Spleen (tissue), 11 donors: ENCODE results near the gene COPG2. TPM values are rescaled to one million over a fixed set of nuclear protein-coding genes. Genes with fewer than 3 reads are reported as not detected.

Experiments
- DNase-seq: peaks from one replicate; pipeline ENCODE4 v3.0.0-alpha.2; 2020
- H3K27ac ChIP-seq, 8 donors: fragments of 200-600 bp; sonication (generic) in 7 of 8; 1 replicate in 4 of 8; 2 replicates in 4 of 8; pipeline versions ENCODE4 v1.5.0 to v1.8.0; 2016 to 2021; ENCODE audit warnings: inconsistent platforms in 4 of 8, mild to moderate bottlenecking in 4 of 8, moderate library complexity in 1 of 8
- H3K27me3 ChIP-seq, 7 donors: fragments of 200-600 bp; sonication (generic) in 6 of 7; replicated peaks in 1 of 7; 1 replicate in 4 of 7; 2 replicates in 3 of 7; pipeline versions ENCODE4 v1.5.0 to v1.8.0; 2016 to 2021; ENCODE audit warnings: inconsistent platforms in 3 of 7, mild to moderate bottlenecking in 1 of 7
- H3K36me3 ChIP-seq, 6 donors: fragments of 200-600 bp; sonication (generic) in 5 of 6; 1 replicate in 4 of 6; 2 replicates in 2 of 6; pipeline versions ENCODE4 v1.5.0 to v1.8.0; 2016 to 2021; ENCODE audit warnings: inconsistent platforms in 2 of 6
- H3K4me1 ChIP-seq, 6 donors: fragments of 200-600 bp; sonication (generic) in 5 of 6; 1 replicate in 3 of 6; 2 replicates in 3 of 6; pipeline versions ENCODE4 v1.5.0 to v1.8.0; 2016 to 2021; ENCODE audit warnings: inconsistent platforms in 3 of 6
- H3K4me3 ChIP-seq, 8 donors: fragments of 200-600 bp; sonication (generic) in 7 of 8; 1 replicate in 4 of 8; 2 replicates in 4 of 8; pipeline versions ENCODE4 v1.5.0 to v1.8.0; 2016 to 2021; ENCODE audit warnings: inconsistent platforms in 4 of 8, mild to moderate bottlenecking in 4 of 8, moderate library complexity in 2 of 8
- H3K9me3 ChIP-seq, 8 donors: fragments of 200-600 bp; sonication (generic) in 7 of 8; 1 replicate in 4 of 8; 2 replicates in 4 of 8; pipeline versions ENCODE4 v1.5.0 to v1.8.0; 2016 to 2021; ENCODE audit warnings: inconsistent platforms in 4 of 8
- CTCF ChIP-seq, 11 experiments: fragments of 200-600 bp in 7 of 11; fragments of 450-650 bp in 4 of 11; sonication (generic) in 4 of 11; IDR thresholded peaks in 8 of 11; conservative IDR thresholded peaks in 3 of 11; 1 replicate in 7 of 11; 2 replicates in 4 of 11; pipeline versions ENCODE4 v1.4.0 to v1.8.0; 2016 to 2021; ENCODE audit warnings: antibody characterized with exemption in 11 of 11, inconsistent platforms in 4 of 11, mild to moderate bottlenecking in 1 of 11
- POLR2A ChIP-seq, 3 donors: fragments of 450-650 bp; IDR thresholded peaks; one replicate each; pipeline ENCODE4 v1.5.1; 2017; ENCODE audit warnings: antibody characterized with exemption in 3 of 3, mild to moderate bottlenecking in 1 of 3
- POLR2AphosphoS5 ChIP-seq, 3 donors: sonication (generic); formaldehyde crosslinking; IDR thresholded peaks; one replicate each; pipeline ENCODE4 v1.5.1; 2017; ENCODE audit warnings: antibody characterized with exemption in 3 of 3
- WGBS, 5 donors: extraction: QIAGEN DNeasy Blood & Tissue Kit in 3 of 5; methylation state at CpG; one replicate each; pipeline versions ENCODE4 v1.1.5 to v1.1.7; 2013 to 2018; 5-methylcytosine and 5-hydroxymethylcytosine counted together
- intact Hi-C: fragments of 100-400 bp; cut with DNase I; formaldehyde crosslinking; loops from one replicate; pipeline ENCODE4 v1.15.0; 2023; ENCODE audit warnings: low total_unique reads
- polyA plus RNA-seq, 3 donors: library from polyadenylated mRNA; stranded (reverse); fragments of 200-250 nt; gene quantifications; one replicate each; pipeline ENCODE4 v1.2.1, GENCODE V29; 2013
- total RNA-seq, 7 donors: library from RNA; depleted of rRNA in 3 of 7; stranded (reverse); fragments of >200 nt in 3 of 7; fragmentation: NEBNext Ultra II Directional in 4 of 7; extraction: Animal tissue kit (Norgen Biotek cat#: 25700) in 4 of 7; gene quantifications; one replicate each; pipeline versions ENCODE4 v1.1.0 to v1.2.1, GENCODE V29; 2016 to 2021
- donor health status: healthy with polysubstance abuse.
- donor health status: DM: no; HTN: no; CAD: no; lungs with moderate emphysema.
- donor health status: DM: no; HTN: no; CAD: no.
- donor health status: Bipolar disorder and iron deficiency.
- donor health status: healthy.
- donor health status: DM: no; HTN: no; CAD: no.
- donor health status: DM: yes; HTN: yes; CAD: no.

The COPG2 gene
- total and polyA plus RNA-seq, 10 donors, result 5.8 to 25.1 (median 18.3) TPM

- intact Hi-C loops, result no loop called here
- peaks cover 0 to 46% (median 0%) of the 10 kb centered on the region in 6 donors for H3K36me3 ChIP-seq
- no peak overlapping the region for H3K27ac ChIP-seq
- H3K9me3 ChIP-seq, result peaks cover 0 to 4% (median 0%) of the 10 kb centered on the region in 8 donors
- WGBS, 5 donors, result 60 to 82% (median 69%) methylated on average over 3 of the region's 3 CpGs
- H3K4me1 ChIP-seq, result no peaks in the 10 kb centered on the region
- H3K4me3 ChIP-seq, result no peak overlapping the region
- DNase-seq, result no peak
- TF ChIP-seq POLR2A (IDR thresholded peaks at IDR 0.05) (no peak), CTCF (IDR thresholded peaks at IDR 0.05 in 8 of 11, conservative IDR thresholded peaks at IDR 0.05 in 3 of 11) (no peak), POLR2AphosphoS5 (IDR thresholded peaks at IDR 0.05) (no peak)
- H3K27me3 ChIP-seq, result no peaks in the 10 kb centered on the region
These were observed 27.1 kb downstream of the COPG2 start for GRCh38 chr7:130641497-130641896.

GRCh38 chr7:130641040-130641439 is 27.5 kb downstream of the COPG2 start:
- peaks cover 0 to 4% (median 0%) of the 10 kb centered on the region in 8 donors for H3K9me3 ChIP-seq
- WGBS, 5 donors, result 80 to 98% (median 88%) methylated on average over 1 of the region's 1 CpG
- H3K4me1 ChIP-seq, result no peaks in the 10 kb centered on the region
- H3K27me3 ChIP-seq, result no peaks in the 10 kb centered on the region
- no peak for TF ChIP-seq POLR2A (IDR thresholded peaks at IDR 0.05)
- no peak for TF ChIP-seq POLR2AphosphoS5 (IDR thresholded peaks at IDR 0.05)
- TF ChIP-seq CTCF (IDR thresholded peaks at IDR 0.05 in 8 of 11, conservative IDR thresholded peaks at IDR 0.05 in 3 of 11), result no peak
- DNase-seq, result no peak
- H3K36me3 ChIP-seq, result peaks cover 0 to 46% (median 0%) of the 10 kb centered on the region in 6 donors
- no peak overlapping the region for H3K27ac ChIP-seq
- intact Hi-C loops, result no loop called here
- no peak overlapping the region for H3K4me3 ChIP-seq

- Histone ChIP-seq H3K27ac (no peak overlapping the region), H3K36me3 (peaks cover 0 to 29% (median 0%) of the 10 kb centered on the region in 6 donors), H3K27me3 (no peaks in the 10 kb centered on the region), H3K4me1 (no peaks in the 10 kb centered on the region), H3K4me3 (no peak overlapping the region), H3K9me3 (peaks cover 0 to 13% (median 0%) of the 10 kb centered on the region in 8 donors)
- intact Hi-C loops, result no loop called here
- no peak for DNase-seq
- 93 to 98% (median 97%) methylated on average over 1 of the region's 1 CpG for WGBS, 5 donors
- no peak for TF ChIP-seq POLR2AphosphoS5 (IDR thresholded peaks at IDR 0.05)
- no peak for TF ChIP-seq CTCF (IDR thresholded peaks at IDR 0.05 in 8 of 11, conservative IDR thresholded peaks at IDR 0.05 in 3 of 11)
- no peak for TF ChIP-seq POLR2A (IDR thresholded peaks at IDR 0.05)
These were observed 29.2 kb downstream of the COPG2 start for GRCh38 chr7:130639388-130639787.

GRCh38 chr7:130632111-130632510 is 36.4 kb downstream of the COPG2 start:
- no peak for TF ChIP-seq CTCF (IDR thresholded peaks at IDR 0.05 in 8 of 11, conservative IDR thresholded peaks at IDR 0.05 in 3 of 11)
- TF ChIP-seq POLR2AphosphoS5 (IDR thresholded peaks at IDR 0.05), result no peak
- peaks cover 0 to 65% (median 40%) of the 10 kb centered on the region in 8 donors for H3K9me3 ChIP-seq
- no peak overlapping the region for H3K27ac ChIP-seq
- H3K36me3 ChIP-seq, result no peaks in the 10 kb centered on the region
- no peaks in the 10 kb centered on the region for H3K27me3 ChIP-seq
- H3K4me3 ChIP-seq, result no peak overlapping the region
- no peak for DNase-seq
- intact Hi-C loops, result no loop called here
- no peaks in the 10 kb centered on the region for H3K4me1 ChIP-seq
